ENCODE data around the gene LCK. TPM values are rescaled to one million over a fixed set of nuclear protein-coding genes. Genes with fewer than 3 reads are reported as not detected.

Gene LCK
- total RNA-seq, 4 donors from 2014 or later: 0.47 to 3.5 (median 1.2) TPM

- H3K4me3 ChIP-seq: no peak overlapping the region
- ATAC-seq: no peak
- H3K9me3 ChIP-seq: no peaks in the 10 kb centered on the region
- H3K36me3 ChIP-seq: no peaks in the 10 kb centered on the region
- no peaks in the 10 kb centered on the region for H3K27me3 ChIP-seq
- H3K27ac ChIP-seq: no peak overlapping the region
- no peaks in the 10 kb centered on the region for H3K4me1 ChIP-seq
- WGBS, 2 donors (ENCODE audit: low coverage in 1 of 2): 100% methylated on average over 2 of the region's 3 CpGs
- TF ChIP-seq POLR2AphosphoS5 (IDR thresholded peaks at IDR 0.05) (no peak), CTCF (IDR thresholded peaks at IDR 0.05) (no peak), EP300 (IDR thresholded peaks at IDR 0.05) (no peak), POLR2A (IDR thresholded peaks at IDR 0.05) (no peak)
Measured at GRCh38 chr1:32285658-32286057, 34.6 kb downstream of the LCK start.

GRCh38 chr1:32286763-32287162 is 35.7 kb downstream of the LCK start:
- no peaks in the 10 kb centered on the region for H3K27me3 ChIP-seq
- WGBS, 2 donors (ENCODE audit: low coverage in 1 of 2): 95 to 100% methylated on average over 2 to 4 of the region's 4 CpGs
- no peak for ATAC-seq

GRCh38 chr1:32289256-32289655 is 38.2 kb downstream of the LCK start:
- WGBS, 2 donors (ENCODE audit: low coverage in 1 of 2): 83 to 96% methylated on average over 5 of the region's 7 CpGs
- H3K4me1 ChIP-seq: peaks cover 0 to 23% (median 0%) of the 10 kb centered on the region in 3 donors
- TF ChIP-seq POLR2A (IDR thresholded peaks at IDR 0.05) (no peak), CTCF (IDR thresholded peaks at IDR 0.05) (no peak), EP300 (IDR thresholded peaks at IDR 0.05) (no peak), POLR2AphosphoS5 (IDR thresholded peaks at IDR 0.05) (no peak)
- no peaks in the 10 kb centered on the region for H3K36me3 ChIP-seq
- H3K9me3 ChIP-seq: no peaks in the 10 kb centered on the region
- H3K4me3 ChIP-seq: no peak overlapping the region
- H3K27ac ChIP-seq: no peak overlapping the region
- no peaks in the 10 kb centered on the region for H3K27me3 ChIP-seq
- ATAC-seq: no peak

More at GRCh38 chr1:32286763-32287162, 35.7 kb downstream of the LCK start:
- H3K36me3 ChIP-seq: no peaks in the 10 kb centered on the region
- no peak overlapping the region for H3K4me3 ChIP-seq
- no peak overlapping the region for H3K27ac ChIP-seq
- peaks cover 0 to 7% (median 0%) of the 10 kb centered on the region in 3 donors for H3K4me1 ChIP-seq
- no peak for TF ChIP-seq CTCF (IDR thresholded peaks at IDR 0.05)
- TF ChIP-seq EP300 (IDR thresholded peaks at IDR 0.05): no peak
- TF ChIP-seq POLR2AphosphoS5 (IDR thresholded peaks at IDR 0.05): no peak
- no peak for TF ChIP-seq POLR2A (IDR thresholded peaks at IDR 0.05)
- no peaks in the 10 kb centered on the region for H3K9me3 ChIP-seq

- peaks cover 0 to 23% (median 0%) of the 10 kb centered on the region in 3 donors for H3K4me1 ChIP-seq
- WGBS, 2 donors (ENCODE audit: low coverage in 1 of 2): 56 to 58% methylated on average over 9 to 10 of the region's 10 CpGs
- H3K9me3 ChIP-seq: no peaks in the 10 kb centered on the region
- ATAC-seq: no peak
- no peaks in the 10 kb centered on the region for H3K27me3 ChIP-seq
- peak overlapping the region; percentile 79 to 82 for H3K4me3 ChIP-seq
- TF ChIP-seq EP300 (IDR thresholded peaks at IDR 0.05): no peak
- TF ChIP-seq CTCF (IDR thresholded peaks at IDR 0.05): no peak
- no peak for TF ChIP-seq POLR2A (IDR thresholded peaks at IDR 0.05)
- no peak for TF ChIP-seq POLR2AphosphoS5 (IDR thresholded peaks at IDR 0.05)
- H3K36me3 ChIP-seq: no peaks in the 10 kb centered on the region
- H3K27ac ChIP-seq: peak overlapping the region; percentile 60 to 89 (median 86)
Measured at GRCh38 chr1:32291145-32291707, 40.2 kb downstream of the LCK start.
